ENCODE measurements around the gene ELK3.

The ELK3 gene

DNA sequence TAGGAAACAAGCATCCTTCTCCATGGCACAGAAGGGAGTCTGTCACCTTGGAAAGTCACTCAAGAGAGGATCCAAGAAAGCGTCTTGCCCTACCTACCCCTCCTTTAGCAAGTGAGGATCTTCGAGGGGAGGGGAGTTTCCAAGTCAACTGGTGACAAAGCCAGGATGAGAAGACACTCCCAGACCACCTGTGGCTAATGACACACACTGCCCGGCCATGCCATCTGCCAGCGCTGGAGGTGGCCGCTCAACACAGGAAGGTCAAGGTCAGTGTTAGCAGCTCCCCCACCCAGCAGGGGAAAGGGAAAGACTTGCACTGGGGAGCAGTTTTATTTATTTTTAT lies 41.3 kb downstream of the ELK3 start:
- no peak for DNase-seq (ENCODE audit: low spot score)

GRCh38 chr12:96236221-96236822 lies 42.1 kb downstream of the ELK3 start:
- no peak for DNase-seq (ENCODE audit: low spot score)

- no peak for DNase-seq (ENCODE audit: low spot score)
These were observed 42.9 kb downstream of the ELK3 start for GRCh38 chr12:96237035-96237434.

GRCh38 chr12:96237465-96238077 lies 43.4 kb downstream of the ELK3 start:
- peak; percentile 50 for DNase-seq (ENCODE audit: low spot score)

GRCh38 chr12:96238336-96239047 lies 44.3 kb downstream of the ELK3 start:
- no peak for DNase-seq (ENCODE audit: low spot score)

DNA sequence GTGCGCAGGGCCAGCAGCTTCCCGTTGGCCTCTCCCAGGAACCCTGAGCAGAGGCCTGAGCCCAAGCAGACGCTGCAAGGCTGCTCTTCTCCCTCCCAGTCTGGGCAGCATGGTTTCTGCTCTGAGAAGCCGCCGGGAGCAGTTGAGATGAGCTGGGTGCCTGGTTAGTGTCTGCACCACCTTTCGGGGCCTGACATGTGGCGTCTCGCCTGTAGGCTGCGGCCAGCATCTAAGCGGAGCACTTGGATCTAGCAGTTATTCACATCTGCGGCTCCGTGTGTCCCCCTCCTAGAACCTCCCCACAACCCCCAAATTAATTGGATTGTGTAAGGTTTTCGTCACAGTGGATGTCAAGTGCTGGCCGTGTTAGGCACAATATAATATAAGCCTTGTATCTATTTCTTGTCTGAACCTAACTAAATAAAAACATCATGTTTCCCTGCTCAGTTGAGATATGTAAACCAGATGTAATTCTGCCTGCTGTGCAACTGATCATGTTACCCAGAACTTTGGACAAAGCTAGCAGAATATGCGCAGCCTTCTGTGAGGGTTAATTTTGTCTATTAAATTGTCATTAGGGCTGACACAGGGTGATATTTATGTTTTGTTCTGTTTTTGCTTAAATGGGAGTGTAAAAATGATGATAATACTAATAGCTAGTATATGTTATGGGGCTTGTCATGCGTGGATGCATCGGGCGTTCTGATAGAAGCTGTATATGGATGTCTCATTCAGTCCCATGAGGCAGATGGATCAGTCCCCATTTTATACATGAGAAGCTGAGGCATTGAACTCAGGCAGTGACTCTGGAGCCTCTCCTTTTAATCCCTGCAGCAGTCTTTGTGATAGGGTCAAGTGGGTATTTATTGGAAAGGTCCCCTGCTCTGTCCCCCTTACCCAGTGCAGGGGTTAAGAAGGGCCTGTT lies 45.8 kb downstream of the ELK3 start:
- DNase-seq (ENCODE audit: low spot score), result no peak

GRCh38 chr12:96240656-96241055 lies 46.5 kb downstream of the ELK3 start:
- no peak for DNase-seq (ENCODE audit: low spot score)

GRCh38 chr12:96241431-96241830 lies 47.3 kb downstream of the ELK3 start:
- no peak for DNase-seq (ENCODE audit: low spot score)

DNA sequence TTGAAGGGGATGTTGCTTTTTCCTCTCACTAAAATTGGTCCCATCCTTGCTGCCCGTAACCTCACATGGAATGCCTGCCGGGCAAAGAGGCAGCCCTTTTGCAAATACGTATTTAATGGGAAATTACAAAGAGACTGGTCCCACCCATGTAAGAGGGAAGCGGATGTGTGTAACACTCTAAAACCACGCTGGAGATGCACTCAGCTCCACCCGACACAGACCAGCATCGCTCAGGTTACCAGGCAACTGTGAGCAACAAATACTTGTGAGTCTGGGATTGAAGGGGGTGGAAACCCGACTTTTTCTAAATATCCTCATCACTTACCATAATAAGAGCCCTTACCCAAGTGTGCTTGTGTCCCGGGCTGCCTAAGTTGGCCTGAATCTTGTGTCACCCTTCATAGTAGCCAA lies 47.7 kb downstream of the ELK3 start:
- DNase-seq (ENCODE audit: low spot score), result peak; percentile 9

GRCh38 chr12:96242597-96242996 lies 48.4 kb downstream of the ELK3 start:
- DNase-seq (ENCODE audit: low spot score), result no peak

GRCh38 chr12:96244826-96245225 lies 50.7 kb downstream of the ELK3 start:
- DNase-seq (ENCODE audit: low spot score), result no peak

DNA sequence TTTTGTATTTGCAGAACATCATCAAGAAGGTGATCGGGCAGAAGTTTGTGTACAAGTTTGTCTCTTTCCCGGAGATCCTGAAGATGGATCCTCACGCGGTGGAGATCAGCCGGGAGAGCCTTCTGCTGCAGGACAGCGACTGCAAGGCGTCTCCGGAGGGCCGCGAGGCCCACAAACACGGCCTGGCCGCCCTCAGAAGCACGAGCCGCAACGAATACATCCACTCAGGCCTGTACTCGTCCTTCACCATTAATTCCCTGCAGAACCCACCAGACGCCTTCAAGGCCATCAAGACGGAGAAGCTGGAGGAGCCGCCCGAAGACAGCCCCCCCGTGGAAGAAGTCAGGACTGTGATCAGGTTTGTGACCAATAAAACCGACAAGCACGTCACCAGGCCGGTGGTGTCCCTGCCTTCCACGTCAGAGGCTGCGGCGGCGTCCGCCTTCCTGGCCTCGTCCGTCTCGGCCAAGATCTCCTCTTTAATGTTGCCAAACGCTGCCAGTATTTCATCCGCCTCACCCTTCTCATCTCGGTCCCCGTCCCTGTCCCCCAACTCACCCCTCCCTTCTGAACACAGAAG lies 52.8 kb downstream of the ELK3 start:
- DNase-seq (ENCODE audit: low spot score), result no peak

- peak; percentile 75 for DNase-seq (ENCODE audit: low spot score)
These were observed 53.4 kb downstream of the ELK3 start for GRCh38 chr12:96247563-96247962.

- DNase-seq (ENCODE audit: low spot score), result no peak
These were observed 54.2 kb downstream of the ELK3 start for GRCh38 chr12:96248136-96248931.

DNA sequence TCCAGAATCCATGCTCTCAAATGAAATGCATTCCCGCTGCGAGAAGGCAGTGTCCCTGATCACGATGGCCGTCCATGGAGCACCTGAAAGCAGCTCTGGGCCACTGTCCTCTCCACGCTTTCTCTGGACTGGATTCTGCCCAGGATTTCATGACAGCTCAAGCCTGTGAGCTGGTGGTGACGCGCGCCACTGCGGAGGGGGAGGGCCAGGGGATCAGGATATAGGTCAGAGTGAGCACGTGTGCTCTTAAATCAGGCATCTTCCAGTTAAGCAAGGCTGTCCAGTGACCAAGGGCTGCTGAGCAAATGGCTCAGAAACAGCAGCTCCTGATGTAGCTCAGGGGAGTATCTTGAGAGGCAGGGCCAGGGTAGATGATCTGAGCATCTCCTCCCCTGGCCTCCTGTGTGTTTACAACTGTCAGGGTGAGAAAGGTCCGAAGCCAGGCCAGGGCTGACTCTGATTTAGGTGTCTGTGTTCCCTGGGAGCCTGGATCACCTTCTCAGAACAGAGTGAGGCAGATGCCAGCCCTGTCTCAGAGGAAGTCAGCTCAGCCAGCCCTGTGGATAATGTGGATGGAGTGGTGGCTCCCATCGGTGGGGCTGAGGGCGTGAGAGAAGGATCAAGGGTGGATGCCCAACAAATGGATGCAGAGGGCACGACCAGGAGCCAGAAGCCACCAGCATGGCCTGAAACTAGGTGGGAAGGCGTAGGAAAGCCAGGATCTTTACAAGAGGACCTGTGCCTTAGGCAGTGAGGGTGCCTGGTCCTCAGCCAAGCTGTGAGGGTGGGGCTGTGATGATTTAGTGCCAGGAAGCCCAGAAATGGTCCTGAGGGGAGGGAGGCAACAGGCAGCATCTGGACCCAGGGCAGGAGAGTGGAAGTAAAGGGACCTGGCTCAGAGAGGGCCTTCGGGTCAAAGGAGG lies 55.3 kb downstream of the ELK3 start:
- peak; percentile 12 for DNase-seq (ENCODE audit: low spot score)

DNA sequence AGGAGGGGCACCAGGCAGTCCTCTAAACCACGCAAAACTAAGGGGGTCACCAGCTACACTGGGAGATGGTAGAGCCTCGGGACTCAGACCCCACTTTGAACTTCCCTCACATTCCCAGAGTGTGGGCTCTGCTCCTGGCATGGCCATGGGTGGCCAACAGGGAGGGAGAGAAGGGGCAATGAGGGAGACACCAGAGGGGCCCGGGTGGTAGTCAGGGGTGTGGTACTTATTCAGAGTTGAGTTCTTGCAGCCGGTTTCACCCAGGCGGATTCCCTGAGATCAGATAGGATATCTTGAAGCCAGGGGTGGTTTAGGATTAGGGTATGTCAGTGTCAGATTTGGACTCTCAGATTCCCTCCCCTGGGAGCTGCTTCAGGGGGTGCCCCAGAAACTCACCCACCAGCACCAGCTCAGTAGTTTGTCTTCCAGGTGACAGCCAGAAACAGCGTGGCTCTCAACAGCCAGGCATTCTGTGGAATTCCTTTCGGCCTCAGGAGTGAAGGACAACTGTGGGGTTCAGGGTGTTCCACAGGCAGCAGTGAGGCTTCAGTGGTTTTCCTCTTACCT lies 56.0 kb downstream of the ELK3 start:
- no peak for DNase-seq (ENCODE audit: low spot score)

- DNase-seq (ENCODE audit: low spot score), result no peak
These were observed 60.9 kb downstream of the ELK3 start for GRCh38 chr12:96255077-96255476.

- DNase-seq (ENCODE audit: low spot score), result no peak
These were observed 62.6 kb downstream of the ELK3 start for GRCh38 chr12:96256672-96257361.

DNA sequence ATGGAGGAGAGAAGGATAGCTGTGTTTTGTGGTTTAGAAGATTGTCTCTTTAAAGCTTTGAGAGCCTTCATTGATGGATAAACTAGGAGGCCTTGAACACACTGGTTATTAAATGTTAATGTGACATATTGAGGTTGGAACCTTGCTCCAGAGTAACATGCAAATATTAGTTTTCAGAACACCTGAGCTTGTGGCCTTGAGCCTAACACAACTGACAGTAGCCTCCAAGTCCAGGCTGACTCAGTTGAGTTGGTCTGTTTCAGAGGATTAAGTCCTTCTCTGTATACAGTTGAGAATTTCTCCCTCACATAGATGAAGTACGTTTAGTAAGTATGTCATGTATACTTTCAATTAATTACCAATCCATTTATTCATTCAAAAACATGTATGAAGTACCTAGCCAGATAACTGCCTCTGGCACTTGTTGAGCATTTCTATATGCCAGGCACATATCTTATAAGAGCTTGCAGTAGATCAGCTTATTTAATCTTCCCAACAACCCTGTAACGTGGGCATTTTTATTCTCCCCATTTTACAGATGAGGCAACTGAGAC lies 63.5 kb downstream of the ELK3 start:
- no peak for DNase-seq (ENCODE audit: low spot score)
